Left ventricle myocardium superior (tissue), 1 donor: ENCODE data around the gene CD4. TPM values are rescaled to one million over a fixed set of nuclear protein-coding genes. Genes with fewer than 3 reads are reported as not detected.
"Not testable (repeated sequence)": the region's sequence is repeated elsewhere in the genome, so short reads cannot be mapped to it uniquely, and the experiment has no call there.

ENCODE experiments used
- ATAC-seq: fragments of 200-7000 bp; cut with Tn5 transposase; one replicate; pipeline ENCODE4 v1.9.1; 2020; ENCODE audit warnings: mild to moderate bottlenecking, moderate library complexity
- DNase-seq: peaks from one replicate; pipeline ENCODE4 v3.0.0-alpha.2; 2020
- intact Hi-C: fragments of 100-400 bp; cut with micrococcal nuclease; formaldehyde crosslinking; loops from one replicate; pipeline ENCODE4 v1.11.0; 2022
- long read RNA-seq: library from polyadenylated mRNA; unstranded; transcript quantifications from one replicate; pipeline ENCODE4 v2.0.0, GENCODE V29; 2021
- total RNA-seq: library from RNA; stranded (reverse); fragmentation: NEBNext Ultra II Directional; extraction: Animal tissue kit (Norgen Biotek cat#: 25700); gene quantifications from one replicate; pipeline ENCODE4 v1.2.1, GENCODE V29; 2021
- donor health status: DM: no; HTN: yes; CAD: no; lungs with severe emphysema.

The CD4 gene
- 8.4 TPM for total RNA-seq
- long read RNA-seq, transcript CD4-201 (10 exons, 3,114 nt) = major isoform, 5 of 7 reads
- long read RNA-seq, partial matches to known transcripts = 2 of 7 reads
- long read RNA-seq, other reads (novel, unspliced or antisense) = 0 of 7 reads

- DNase-seq (peak; percentile 77), ATAC-seq (peak; percentile 81)
- intact Hi-C loops = no loop called here
These were observed at the start of gene CD4 for GRCh38 chr12:6788972-6789924. Gene CD4, plus strand, starts transcription at chr12:6789528. Its CDS starts 10,611 bp downstream, at chr12:6800139.

GRCh38 chr12:6742080-6742479 is 47.2 kb upstream of the CD4 start:
- ATAC-seq, intact Hi-C loops: not testable (repeated sequence)

DNA sequence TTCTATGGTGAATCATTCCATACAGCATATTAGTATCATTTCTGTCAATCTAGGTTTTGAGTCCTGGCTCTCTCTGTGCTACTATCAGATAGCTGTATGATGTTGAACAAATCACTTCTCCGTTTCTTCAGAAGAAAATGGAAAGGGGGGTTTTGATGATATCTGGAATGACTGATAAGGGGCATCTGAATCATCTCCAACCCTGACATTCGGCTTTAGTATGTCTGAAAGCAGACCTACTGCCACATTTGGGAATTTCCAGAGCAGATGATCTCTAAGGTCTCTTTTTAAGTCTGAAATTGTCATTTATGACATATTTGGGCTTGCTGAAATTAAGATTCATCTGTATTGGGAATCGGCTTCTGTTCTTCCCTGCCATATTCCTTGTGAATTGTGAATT is 46.5 kb upstream of the CD4 start:
- intact Hi-C loops = no loop called here
- no peak for ATAC-seq
- DNase-seq = no peak

More at GRCh38 chr12:6742080-6742479, 47.2 kb upstream of the CD4 start:
- not testable (repeated sequence) for DNase-seq

DNA sequence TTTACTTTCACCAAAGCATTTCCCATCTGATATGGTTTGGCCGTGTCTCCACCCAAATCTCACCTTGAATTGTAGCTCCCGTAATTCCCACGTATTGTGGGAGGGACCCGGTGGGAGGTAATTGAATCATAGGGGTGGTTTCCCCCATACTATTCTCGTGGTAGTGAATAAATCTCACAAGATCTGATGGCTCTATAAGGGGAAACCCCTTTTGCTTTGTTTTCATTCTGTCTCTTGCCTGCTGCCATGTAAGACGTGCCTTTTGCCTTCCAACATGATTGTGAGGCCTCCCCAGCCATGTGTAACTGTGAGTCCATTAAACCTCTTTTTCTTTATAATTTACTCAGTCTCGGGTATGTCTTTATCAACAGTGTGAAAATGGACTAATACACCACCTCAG is 46.0 kb upstream of the CD4 start:
- intact Hi-C loops, ATAC-seq, DNase-seq: not testable (repeated sequence)

DNA sequence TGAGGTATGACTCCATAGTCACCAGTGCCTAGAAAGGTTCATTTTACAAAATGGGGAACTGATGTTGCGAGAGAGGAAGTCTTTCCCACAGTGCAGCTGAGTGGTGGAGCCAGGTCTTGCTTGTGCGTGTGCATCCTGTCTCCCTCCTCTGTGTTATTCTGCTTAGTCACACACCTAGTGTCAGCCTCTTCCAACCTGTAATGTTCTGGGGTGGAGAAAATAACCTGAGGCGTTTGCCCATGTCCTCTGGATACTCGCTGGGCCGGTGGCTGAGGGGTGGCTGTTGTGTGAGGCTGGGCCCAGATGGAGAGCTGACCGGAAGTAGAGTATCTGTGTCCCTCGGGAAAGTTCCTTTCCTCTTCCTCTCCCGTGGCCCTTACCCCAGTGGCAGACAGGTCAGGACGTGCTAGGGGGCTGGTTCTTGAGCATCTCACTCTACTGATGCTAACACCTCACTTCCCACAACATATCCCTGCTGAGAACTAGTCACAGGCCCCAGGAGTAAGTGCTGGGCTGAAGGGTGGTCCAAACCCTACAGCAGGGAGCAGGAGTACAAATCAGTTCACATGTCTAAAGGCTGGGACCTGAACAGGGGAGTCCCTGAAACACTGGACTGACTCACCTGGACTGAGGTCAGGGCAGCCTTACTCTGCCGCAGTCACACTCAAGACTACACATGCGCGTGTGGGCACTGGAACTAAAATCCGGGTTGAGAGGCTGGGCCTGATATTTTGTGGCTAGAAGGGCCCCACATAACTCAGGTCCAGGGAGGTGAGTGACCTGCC is 43.4 kb upstream of the CD4 start:
- DNase-seq (no peak), ATAC-seq (peak; percentile 42)
- intact Hi-C loops = no loop called here

- intact Hi-C loops = no loop called here
- DNase-seq = no peak
- ATAC-seq = no peak
These were observed 42.1 kb upstream of the CD4 start for GRCh38 chr12:6747216-6747615.

- intact Hi-C loops = no loop called here
- ATAC-seq (no peak), DNase-seq (no peak)
These were observed 40.6 kb upstream of the CD4 start for GRCh38 chr12:6748761-6749160.

GRCh38 chr12:6750506-6750905 is 38.8 kb upstream of the CD4 start:
- ATAC-seq (no peak), DNase-seq (no peak)
- intact Hi-C loops = no loop called here

DNA sequence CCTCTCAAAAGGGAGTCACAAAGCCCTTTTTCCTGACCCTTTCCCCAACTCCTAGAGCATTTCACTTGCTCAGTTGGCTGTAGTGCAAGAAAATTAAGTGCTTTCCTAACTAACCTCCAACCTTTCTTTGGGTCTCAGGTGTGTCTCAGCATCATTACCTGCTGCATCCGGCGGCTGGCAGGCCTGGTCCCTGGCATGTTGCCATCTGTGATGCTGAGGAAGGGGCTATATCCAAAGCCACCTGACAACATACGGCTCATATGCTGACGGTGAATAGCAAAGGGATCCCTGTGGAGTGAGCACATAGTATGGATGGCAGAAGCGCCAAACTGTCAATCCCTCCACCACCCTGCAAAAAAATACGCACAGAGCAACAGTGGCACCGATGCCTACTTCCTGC is 37.6 kb upstream of the CD4 start:
- DNase-seq (no peak), ATAC-seq (no peak)
- intact Hi-C loops = no loop called here

- intact Hi-C loops = no loop called here
- no peak for DNase-seq
- ATAC-seq = no peak
These were observed 37.0 kb upstream of the CD4 start for GRCh38 chr12:6752167-6752920.

DNA sequence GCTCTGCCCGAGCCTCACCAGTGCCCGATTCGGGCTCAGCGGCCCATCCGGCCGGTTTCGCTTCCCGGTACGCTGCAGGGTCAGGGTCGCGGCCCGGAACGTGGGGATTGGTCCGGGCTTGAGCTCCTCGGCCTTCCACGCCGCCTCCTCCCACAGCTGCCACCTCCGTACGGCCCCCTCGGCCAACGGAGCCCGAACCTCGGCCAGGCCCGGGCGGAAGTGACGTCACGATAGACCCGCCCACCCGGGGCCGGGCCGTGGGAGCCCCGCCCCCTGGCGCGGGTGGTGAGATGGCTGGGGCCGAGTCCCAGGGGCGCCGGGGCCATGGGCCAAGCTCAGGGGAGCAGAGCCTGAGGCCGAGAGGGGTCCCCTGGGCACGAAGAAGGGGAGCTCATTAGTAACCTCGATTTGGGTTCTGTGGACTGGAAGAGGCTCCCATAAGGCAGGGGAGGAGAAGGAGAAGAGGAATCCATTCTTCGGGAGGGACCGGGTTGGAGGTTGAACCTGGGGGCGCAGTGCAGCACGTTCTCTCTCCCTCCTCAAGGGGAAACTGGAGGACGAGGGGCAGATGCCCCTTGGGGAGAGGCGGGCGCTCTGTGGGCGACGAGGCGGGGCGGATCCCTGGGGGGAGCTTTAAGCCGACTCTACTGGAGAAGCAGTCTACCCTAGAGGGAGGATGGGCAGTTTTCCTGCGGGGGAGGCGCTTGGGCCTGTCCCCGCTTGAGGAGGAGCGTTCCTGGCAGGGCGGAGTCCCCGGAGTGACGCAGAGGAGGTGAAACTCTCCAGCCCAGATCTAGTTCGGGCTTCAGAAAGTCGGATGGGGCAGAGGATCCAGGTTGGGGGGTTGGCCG is 36.2 kb upstream of the CD4 start, which contains the start of gene MLF2:
Gene MLF2, minus strand, starts transcription at position 221 of the 851 bp plus-strand sequence. CDS start 807 bp downstream, outside the sequence.
- intact Hi-C loops = no loop called here
- peak; percentile 98 for DNase-seq

GRCh38 chr12:6753772-6754356 is 35.5 kb upstream of the CD4 start:
- no peak for ATAC-seq

More for the DNA sequence above, 36.2 kb upstream of the CD4 start, which contains the start of gene MLF2:
- peak; percentile 95 for ATAC-seq

DNA sequence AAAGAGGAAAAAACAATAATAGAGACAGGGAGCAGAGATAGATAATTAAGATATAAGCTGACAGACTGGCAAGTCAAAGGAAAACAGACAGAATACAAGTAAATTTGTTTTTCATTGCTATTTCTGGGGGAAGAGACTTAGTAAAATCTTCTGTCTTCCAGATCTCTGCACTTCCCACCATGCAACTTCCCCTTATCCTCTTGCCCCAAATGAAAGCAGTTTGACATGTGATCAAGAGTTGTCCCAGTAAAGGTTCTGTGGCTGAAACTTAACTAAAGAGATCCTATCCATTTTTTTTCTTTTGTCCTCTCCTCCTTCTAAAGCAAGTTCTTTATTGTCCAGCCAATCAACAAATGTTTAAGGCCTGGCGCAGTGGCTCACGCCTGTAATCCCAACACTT is 34.9 kb upstream of the CD4 start:
- intact Hi-C loops = no loop called here
- ATAC-seq (no peak), DNase-seq (no peak)

More at GRCh38 chr12:6753772-6754356, 35.5 kb upstream of the CD4 start:
- intact Hi-C loops = no loop called here
- no peak for DNase-seq

DNA sequence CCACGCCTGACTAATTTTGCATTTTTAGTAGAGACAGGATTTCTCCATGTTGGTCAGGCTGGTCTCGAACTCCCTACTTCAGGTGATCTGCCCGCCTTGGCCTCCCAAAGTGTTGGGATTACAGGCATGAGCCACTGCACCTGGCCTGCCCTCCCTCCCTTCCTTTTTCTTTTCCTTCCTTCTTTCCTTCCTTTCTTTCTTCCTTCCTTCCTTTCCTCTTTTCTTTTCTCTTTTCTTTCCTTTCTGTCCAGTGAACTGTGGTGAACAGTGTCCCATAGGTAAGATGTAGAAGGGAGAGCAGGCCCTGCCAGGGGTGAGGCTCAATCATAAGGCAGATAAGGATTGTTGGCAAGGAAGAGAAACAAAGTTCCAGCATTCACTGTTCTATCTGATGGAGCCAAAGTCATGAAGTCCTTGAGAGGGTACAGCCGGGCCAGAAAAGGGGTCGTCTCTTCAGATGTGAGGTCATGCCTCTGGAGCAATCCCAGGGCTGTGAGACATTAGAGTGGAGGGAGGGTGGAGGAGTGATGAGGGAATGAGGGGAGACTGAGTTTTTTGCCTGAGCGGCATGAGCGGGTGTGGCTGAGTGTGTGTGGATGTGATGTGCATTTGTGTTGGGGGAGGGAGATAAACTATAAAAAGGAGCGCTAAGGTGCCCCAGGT is 32.2 kb upstream of the CD4 start:
- ATAC-seq (no peak), DNase-seq (no peak)
- intact Hi-C loops = no loop called here

DNA sequence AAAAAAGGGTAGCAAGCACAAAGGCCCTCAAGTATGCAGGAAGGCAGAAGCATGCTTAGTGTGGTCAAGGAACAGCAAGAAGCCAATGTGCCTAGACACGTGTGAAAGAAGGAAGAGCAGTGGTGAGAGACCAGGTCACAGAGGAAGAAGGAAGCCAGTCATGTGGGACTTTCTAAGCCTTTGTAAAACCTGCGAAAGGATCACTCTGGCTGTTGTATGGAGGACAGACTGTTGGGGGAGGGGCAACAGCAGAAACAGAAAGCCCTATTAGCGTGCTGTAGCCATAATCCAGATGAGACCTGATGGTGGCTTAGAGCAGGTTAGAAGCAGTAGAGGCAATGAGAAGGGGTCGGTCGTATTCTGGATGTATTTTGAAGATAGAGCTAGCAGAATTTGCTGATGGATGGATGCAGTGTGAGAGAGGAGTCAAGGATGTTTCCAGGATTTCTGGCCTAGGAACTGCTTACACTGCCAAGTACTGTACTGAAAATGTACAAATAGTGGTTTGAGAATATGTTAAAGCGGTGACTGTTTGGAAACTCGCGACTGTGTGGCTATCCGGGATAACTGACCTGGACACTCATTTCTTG is 30.7 kb upstream of the CD4 start:
- ATAC-seq (no peak), DNase-seq (no peak)
- intact Hi-C loops = no loop called here

GRCh38 chr12:6759741-6760140 is 29.6 kb upstream of the CD4 start:
- no peak for DNase-seq
- no peak for ATAC-seq
- intact Hi-C loops = no loop called here

GRCh38 chr12:6763380-6763779 is 25.9 kb upstream of the CD4 start:
- ATAC-seq = no peak
- intact Hi-C loops = no loop called here

More at GRCh38 chr12:6763380-6763779, 25.9 kb upstream of the CD4 start:
- DNase-seq = no peak
